OCI-LY3 (cell line): Measurements from ENCODE around the gene OPTC.

ENCODE experiments used
- EZH2phosphoT487 ChIP-seq: fragments of 200-600 bp; shearing (Covaris generic); IDR thresholded peaks from 2 replicates; pipeline ENCODE4 v1.6.1; 2018; ENCODE audit warnings: antibody characterized with exemption, mixed run types, low read depth
- TF ChIP-seq, protein P1 (sequence below): fragments of 200-600, 300-600 bp; sonication (generic); IDR thresholded peaks from 2 replicates; pipeline ENCODE4 v1.5.1; 2014; ENCODE audit warnings: antibody characterized with exemption, low read length, low read depth

DNA sequence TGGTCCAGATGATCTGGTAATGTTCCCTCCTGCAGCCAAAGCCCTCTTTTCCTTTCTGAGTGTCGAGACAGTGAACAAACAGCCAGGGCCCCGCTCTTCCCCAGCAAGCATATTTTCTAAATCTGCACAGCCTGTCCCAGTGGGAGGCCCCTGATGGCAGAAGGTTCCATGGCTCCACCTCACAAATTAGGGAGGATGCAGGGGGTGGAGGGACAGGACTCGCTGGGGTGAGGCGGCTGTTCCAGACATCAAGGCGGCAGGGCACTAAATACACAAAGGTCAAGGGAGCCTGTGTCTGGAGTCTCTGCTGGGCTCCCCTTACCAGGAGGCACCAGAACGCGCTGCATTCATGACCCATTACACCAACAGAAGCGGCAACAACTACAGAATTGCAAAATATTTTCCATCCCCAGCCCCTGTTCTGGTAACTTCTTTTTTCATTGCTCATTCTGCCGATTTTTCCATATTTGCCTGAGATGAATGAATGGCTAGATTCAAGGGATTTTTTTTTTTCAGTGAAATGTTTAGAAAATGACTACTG, 45.4 kb upstream of the OPTC start:
- TF ChIP-seq, protein P1, sequence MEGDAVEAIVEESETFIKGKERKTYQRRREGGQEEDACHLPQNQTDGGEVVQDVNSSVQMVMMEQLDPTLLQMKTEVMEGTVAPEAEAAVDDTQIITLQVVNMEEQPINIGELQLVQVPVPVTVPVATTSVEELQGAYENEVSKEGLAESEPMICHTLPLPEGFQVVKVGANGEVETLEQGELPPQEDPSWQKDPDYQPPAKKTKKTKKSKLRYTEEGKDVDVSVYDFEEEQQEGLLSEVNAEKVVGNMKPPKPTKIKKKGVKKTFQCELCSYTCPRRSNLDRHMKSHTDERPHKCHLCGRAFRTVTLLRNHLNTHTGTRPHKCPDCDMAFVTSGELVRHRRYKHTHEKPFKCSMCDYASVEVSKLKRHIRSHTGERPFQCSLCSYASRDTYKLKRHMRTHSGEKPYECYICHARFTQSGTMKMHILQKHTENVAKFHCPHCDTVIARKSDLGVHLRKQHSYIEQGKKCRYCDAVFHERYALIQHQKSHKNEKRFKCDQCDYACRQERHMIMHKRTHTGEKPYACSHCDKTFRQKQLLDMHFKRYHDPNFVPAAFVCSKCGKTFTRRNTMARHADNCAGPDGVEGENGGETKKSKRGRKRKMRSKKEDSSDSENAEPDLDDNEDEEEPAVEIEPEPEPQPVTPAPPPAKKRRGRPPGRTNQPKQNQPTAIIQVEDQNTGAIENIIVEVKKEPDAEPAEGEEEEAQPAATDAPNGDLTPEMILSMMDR, result no peak
- TF ChIP-seq EZH2phosphoT487, result no peak
